ENCODE measurements around the gene DENND2A.

DENND2A gene

DNA sequence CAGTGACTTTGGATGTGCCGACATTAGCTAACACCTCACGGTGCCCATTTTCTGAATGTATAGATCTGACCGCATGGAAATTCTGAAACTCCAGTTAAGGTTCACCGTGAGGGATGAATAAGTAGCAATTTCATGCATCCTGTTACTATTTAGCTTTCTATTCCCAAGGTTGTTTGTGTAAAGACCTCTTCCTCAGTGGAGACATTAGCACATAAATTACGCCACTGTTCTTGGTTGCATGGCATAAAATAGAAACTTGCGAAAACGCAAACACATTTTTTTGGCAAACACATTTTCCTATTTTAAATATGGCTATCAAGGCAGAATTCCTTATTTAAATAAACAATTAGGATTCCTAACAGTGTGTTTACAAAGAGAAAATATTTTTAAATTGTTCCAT, 36.5 kb downstream of the DENND2A start:
- Histone ChIP-seq H3F3A (ENCODE audit: control insufficient read depth, insufficient read depth) (no peaks in the 10 kb centered on the region), H3K4me2 (ENCODE audit: low read length) (no peak overlapping the region), H3K4me1 (ENCODE audit: control insufficient read depth, low read length) (no peaks in the 10 kb centered on the region), H3K9me2 (replicated peaks; ENCODE audit: control insufficient read depth, low read length) (no peaks in the 10 kb centered on the region), H4K20me1 (ENCODE audit: control insufficient read depth, insufficient read depth, low read depth, low read length) (no peaks in the 10 kb centered on the region), H3K9me3 (ENCODE audit: control insufficient read depth, insufficient read depth, low read length) (no peaks in the 10 kb centered on the region), H3K27me3 (ENCODE audit: control insufficient read depth, low read length) (0 out of 2 replicates have a peak, but pooled peaks cover 8% of the 10 kb centered on the region), H3K36me3 (ENCODE audit: control insufficient read depth, low read length) (no peaks in the 10 kb centered on the region), H3K27ac (ENCODE audit: low read depth, low read length) (no peak overlapping the region), H3K79me2 (ENCODE audit: control insufficient read depth, low read length) (no peaks in the 10 kb centered on the region), H3K4me3 (ENCODE audit: low read length) (no peak overlapping the region)
- no peak for TF ChIP-seq EZH2phosphoT487 (IDR thresholded peaks at IDR 0.05; ENCODE audit: borderline replicate concordance, low read length)
- TF ChIP-seq, protein P1, sequence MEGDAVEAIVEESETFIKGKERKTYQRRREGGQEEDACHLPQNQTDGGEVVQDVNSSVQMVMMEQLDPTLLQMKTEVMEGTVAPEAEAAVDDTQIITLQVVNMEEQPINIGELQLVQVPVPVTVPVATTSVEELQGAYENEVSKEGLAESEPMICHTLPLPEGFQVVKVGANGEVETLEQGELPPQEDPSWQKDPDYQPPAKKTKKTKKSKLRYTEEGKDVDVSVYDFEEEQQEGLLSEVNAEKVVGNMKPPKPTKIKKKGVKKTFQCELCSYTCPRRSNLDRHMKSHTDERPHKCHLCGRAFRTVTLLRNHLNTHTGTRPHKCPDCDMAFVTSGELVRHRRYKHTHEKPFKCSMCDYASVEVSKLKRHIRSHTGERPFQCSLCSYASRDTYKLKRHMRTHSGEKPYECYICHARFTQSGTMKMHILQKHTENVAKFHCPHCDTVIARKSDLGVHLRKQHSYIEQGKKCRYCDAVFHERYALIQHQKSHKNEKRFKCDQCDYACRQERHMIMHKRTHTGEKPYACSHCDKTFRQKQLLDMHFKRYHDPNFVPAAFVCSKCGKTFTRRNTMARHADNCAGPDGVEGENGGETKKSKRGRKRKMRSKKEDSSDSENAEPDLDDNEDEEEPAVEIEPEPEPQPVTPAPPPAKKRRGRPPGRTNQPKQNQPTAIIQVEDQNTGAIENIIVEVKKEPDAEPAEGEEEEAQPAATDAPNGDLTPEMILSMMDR (IDR thresholded peaks at IDR 0.05; ENCODE audit: low read depth, low read length, poor library complexity, severe bottlenecking), result no peak

DNA sequence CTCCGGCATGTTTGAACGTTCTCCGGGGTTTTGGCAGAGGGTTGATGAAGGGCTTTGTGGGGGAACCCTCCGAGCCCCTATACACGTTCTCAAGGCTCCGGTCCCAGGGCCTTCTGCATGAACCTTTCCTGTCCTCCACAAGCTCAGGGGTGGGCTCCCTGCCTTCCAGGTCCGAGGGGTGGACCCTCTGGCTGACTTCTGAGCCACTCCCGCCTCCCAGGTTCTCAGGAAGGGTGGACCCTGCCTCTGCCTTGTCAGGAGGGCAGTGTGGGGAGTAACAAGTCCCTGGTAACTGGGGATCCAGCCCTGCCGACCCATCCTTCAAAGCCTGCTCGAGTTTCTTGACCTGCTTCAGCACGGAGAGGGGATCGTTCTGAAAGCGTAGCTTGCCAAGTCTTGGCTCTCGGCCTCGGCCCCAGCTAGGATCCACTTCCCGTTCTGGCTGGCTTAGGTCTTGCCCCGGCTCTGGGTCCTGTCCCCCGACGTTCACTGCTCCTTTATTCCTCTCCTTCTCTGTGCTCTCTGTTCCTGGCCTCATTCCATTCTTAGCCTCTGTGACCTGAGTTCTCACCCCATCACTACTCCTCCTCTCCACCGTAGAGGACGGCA, 38.9 kb downstream of the DENND2A start:
- Histone ChIP-seq H3K4me1 (ENCODE audit: control insufficient read depth, low read length) (no peaks in the 10 kb centered on the region), H3F3A (ENCODE audit: control insufficient read depth, insufficient read depth) (no peaks in the 10 kb centered on the region), H3K79me2 (ENCODE audit: control insufficient read depth, low read length) (no peaks in the 10 kb centered on the region), H3K27me3 (ENCODE audit: control insufficient read depth, low read length) (0 out of 2 replicates have a peak, but pooled peaks cover 8% of the 10 kb centered on the region), H3K9me3 (ENCODE audit: control insufficient read depth, insufficient read depth, low read length) (no peaks in the 10 kb centered on the region), H3K36me3 (ENCODE audit: control insufficient read depth, low read length) (no peaks in the 10 kb centered on the region), H4K20me1 (ENCODE audit: control insufficient read depth, insufficient read depth, low read depth, low read length) (no peaks in the 10 kb centered on the region), H3K27ac (ENCODE audit: low read depth, low read length) (no peak overlapping the region), H3K4me3 (ENCODE audit: low read length) (no peak overlapping the region), H3K4me2 (ENCODE audit: low read length) (no peak overlapping the region), H3K9me2 (replicated peaks; ENCODE audit: control insufficient read depth, low read length) (no peaks in the 10 kb centered on the region)
- TF ChIP-seq, protein P1 (IDR thresholded peaks at IDR 0.05; ENCODE audit: low read depth, low read length, poor library complexity, severe bottlenecking), result no peak
- no peak for TF ChIP-seq EZH2phosphoT487 (IDR thresholded peaks at IDR 0.05; ENCODE audit: borderline replicate concordance, low read length)

DNA sequence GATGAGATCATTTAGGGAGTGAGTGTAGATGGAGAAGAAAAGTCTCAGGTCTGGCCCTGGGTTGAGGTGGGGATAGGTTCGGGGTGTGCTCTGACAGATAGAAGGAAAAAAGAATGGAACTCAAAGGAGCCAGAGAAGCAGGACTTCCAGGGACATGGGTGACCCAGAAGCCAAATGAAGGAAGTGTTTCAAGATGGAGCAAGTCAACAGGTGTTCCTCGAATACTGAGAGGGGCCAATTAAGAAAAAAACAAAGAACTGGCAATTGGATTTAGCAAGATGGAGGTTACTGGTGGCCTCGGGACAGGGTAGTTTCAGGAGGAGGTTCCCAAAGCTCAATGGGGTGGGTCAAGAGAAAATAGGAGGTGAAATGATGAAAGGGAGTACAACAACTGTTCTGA, 40.3 kb downstream of the DENND2A start:
- Histone ChIP-seq H3K79me2 (ENCODE audit: control insufficient read depth, low read length) (no peaks in the 10 kb centered on the region), H3K9me2 (replicated peaks; ENCODE audit: control insufficient read depth, low read length) (no peaks in the 10 kb centered on the region), H3F3A (ENCODE audit: control insufficient read depth, insufficient read depth) (no peaks in the 10 kb centered on the region), H3K4me2 (ENCODE audit: low read length) (no peak overlapping the region), H3K27ac (ENCODE audit: low read depth, low read length) (no peak overlapping the region), H3K36me3 (ENCODE audit: control insufficient read depth, low read length) (no peaks in the 10 kb centered on the region), H3K27me3 (ENCODE audit: control insufficient read depth, low read length) (0 out of 2 replicates have a peak, but pooled peaks cover 8% of the 10 kb centered on the region), H3K9me3 (ENCODE audit: control insufficient read depth, insufficient read depth, low read length) (no peaks in the 10 kb centered on the region), H3K4me1 (ENCODE audit: control insufficient read depth, low read length) (no peaks in the 10 kb centered on the region), H3K4me3 (ENCODE audit: low read length) (no peak overlapping the region), H4K20me1 (ENCODE audit: control insufficient read depth, insufficient read depth, low read depth, low read length) (no peaks in the 10 kb centered on the region)
- no peak for TF ChIP-seq EZH2phosphoT487 (IDR thresholded peaks at IDR 0.05; ENCODE audit: borderline replicate concordance, low read length)
- TF ChIP-seq, protein P1 (IDR thresholded peaks at IDR 0.05; ENCODE audit: low read depth, low read length, poor library complexity, severe bottlenecking), result no peak

Data from DOHH2 (cell line).